ENCODE results near the gene RASA3.

The RASA3 gene

GRCh38 chr13:114015111-114015968, 117.1 kb downstream of the RASA3 start:
- DNase-seq: no peak

- DNase-seq: no peak
Observed at GRCh38 chr13:114013952-114014629, 118.3 kb downstream of the RASA3 start.

- no peak for DNase-seq
Observed at GRCh38 chr13:114013336-114013735, 119.1 kb downstream of the RASA3 start.

- DNase-seq: no peak
Observed at GRCh38 chr13:114012921-114013320, 119.5 kb downstream of the RASA3 start.

- no peak for DNase-seq
Observed at GRCh38 chr13:114012141-114012540, 120.3 kb downstream of the RASA3 start.

- DNase-seq: no peak
Observed at GRCh38 chr13:114011226-114011625, 121.2 kb downstream of the RASA3 start.

GRCh38 chr13:114010401-114011101, 121.9 kb downstream of the RASA3 start:
- peak in 3 of 5 donors; percentile 12 to 22 (median 20) for DNase-seq

GRCh38 chr13:114009590-114010400, 122.6 kb downstream of the RASA3 start:
- peak in 1 of 5 donors; percentile 9 for DNase-seq

- peak in 1 of 5 donors; percentile 2 for DNase-seq
Observed at GRCh38 chr13:114008964-114009589, 123.3 kb downstream of the RASA3 start.

GRCh38 chr13:114007566-114007965, 124.9 kb downstream of the RASA3 start:
- DNase-seq: peak in 1 of 5 donors; percentile 8

GRCh38 chr13:114005206-114005724, 127.2 kb downstream of the RASA3 start:
- peak in 1 of 5 donors; percentile 7 for DNase-seq

GRCh38 chr13:114004420-114005205, 127.8 kb downstream of the RASA3 start:
- DNase-seq: peak in 1 of 5 donors; percentile 7

- peak in 1 of 5 donors; percentile 7 for DNase-seq
Observed at GRCh38 chr13:114002771-114003321, 129.6 kb downstream of the RASA3 start.

GRCh38 chr13:114002009-114002544, 130.3 kb downstream of the RASA3 start:
- DNase-seq: peak in 1 of 5 donors; percentile 8

GRCh38 chr13:114001331-114002008, 131.0 kb downstream of the RASA3 start:
- peak in 1 of 5 donors; percentile 11 for DNase-seq

GRCh38 chr13:114000151-114001040, 132.0 kb downstream of the RASA3 start:
- peak in 1 of 5 donors; percentile 3 for DNase-seq

- no peak for DNase-seq
Observed at GRCh38 chr13:113999618-113999910, 132.9 kb downstream of the RASA3 start.

- DNase-seq: peak in 1 of 5 donors; percentile 9
Observed at GRCh38 chr13:113998781-113999617, 133.4 kb downstream of the RASA3 start.
